Stimulated activated CD8-positive, alpha-beta memory T cell treated with anti-CD3 and anti-CD28 coated beads, Interleukin-15, amount 100 ng/mL, for 24 hours (primary cell): ENCODE measurements around the gene MINAR1.

Source experiments
- DNase-seq: peaks from one replicate; pipeline ENCODE4 v3.0.0-alpha.2; 2020; ENCODE audit warnings: low read depth

MINAR1 gene

DNA sequence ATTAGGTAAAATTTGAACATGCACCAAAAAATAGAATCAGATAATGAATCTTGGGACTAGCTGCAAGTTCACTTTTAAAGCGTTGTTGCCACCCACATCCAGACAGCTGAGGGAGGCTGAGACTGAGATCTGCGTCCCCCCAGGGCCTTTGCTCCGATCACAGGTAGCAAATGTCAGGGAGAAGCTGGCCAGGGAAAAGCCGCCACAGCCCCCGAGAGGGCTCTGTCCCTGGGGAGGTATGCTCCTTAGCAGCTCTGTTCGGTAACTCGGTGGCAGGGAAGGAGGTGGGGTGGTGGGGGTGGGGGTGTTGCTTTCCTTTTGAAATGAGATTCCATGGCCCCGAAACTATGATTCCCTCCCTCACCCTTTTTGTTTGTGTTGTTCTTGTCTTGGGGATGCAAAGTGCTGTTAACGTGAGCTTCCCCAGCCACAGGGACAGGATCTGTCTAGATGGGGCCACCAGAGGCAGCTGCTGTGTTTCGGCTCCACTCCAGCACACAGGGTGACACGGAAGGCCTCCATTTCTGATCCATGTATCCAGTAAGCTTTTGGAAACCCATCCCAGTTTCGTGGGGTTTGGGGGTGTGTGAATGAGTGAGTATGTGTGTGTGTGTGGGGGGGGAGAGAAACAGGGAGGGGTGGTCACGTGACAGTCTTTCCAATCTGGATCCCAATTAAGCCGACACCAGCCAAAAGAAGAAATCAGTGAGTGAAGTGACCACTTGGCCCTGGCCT, 1.1 kb upstream of the MINAR1 start:
- no peak for DNase-seq

DNA sequence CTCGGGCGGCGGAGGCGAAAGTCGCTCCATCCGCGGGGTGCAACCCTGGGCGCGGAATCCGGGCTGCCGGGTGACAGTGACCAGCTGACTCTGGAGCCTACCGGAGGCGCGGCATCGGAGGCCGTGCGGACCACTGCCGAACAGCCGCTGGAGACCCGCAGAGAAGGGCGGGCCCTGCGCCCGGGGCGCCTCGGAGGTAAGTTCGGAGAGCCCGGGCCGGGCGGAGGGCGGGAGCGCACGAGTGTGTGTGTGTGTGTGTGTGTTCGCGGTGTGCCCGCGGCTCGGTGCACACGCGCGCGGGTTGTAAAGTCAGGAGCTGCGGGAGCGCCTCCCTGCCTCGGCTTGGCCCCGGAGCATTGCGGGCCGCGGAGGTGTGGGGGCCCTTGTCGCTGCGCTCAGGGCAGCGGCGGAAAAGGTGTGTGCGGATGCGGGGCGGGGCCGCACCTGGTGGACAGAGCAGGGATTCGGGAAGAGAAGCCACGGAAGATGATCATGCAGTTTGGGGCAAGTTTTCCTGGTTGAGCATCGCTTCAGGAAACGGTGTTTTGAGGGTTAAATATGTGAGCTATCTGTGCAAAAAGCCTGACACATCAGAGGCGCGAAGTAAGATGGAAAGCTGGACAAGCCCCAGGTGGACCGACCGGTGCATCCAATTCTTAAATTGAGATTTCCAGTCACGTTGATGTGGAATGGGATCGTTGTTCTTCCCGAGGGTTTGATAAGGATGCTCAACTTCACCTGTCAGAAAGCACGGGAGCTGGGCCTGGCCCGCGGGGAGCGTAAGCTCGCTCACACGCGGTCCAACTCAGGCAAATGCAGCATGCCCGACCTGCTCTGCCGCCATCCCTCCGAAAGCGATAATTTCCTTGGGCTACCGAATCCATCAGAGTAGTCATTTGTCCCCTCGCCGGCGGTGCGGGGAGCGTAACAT, 474 bp downstream of the MINAR1 start:
- DNase-seq = no peak

DNA sequence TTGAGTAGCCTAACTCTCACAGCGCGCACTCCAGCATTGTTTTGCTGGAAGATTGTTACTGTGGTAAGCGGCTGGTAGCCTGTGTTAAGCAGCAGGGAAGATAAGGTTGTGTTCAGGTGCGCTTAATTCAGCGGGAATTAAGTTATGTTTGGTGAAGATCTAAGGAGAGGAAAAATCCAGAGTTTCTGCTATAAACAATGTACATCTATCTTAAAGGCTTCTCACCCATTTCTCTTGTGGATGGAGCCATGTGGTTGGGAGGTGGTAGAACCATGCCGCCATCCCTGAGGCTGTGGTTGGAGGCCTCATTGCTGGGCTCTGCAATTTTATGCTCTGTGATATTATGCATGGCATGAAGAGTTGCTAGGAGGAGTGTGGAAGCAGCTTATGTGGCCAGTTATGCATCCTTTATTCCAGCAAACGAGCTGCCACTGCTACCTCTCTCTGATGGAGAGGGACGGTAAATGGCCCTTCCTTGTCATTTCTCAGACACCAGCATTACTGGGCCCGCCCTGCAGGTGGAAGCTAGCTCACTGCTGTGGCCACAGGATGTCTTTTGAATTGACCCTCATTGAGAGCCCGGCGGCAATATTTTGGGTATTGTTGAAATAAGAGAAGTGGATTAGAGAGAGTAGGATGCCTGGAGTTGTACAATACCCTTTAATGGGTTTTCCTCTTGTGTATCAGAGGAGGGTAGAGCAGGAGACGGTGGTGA, 1.3 kb downstream of the MINAR1 start:
- no peak for DNase-seq

DNA sequence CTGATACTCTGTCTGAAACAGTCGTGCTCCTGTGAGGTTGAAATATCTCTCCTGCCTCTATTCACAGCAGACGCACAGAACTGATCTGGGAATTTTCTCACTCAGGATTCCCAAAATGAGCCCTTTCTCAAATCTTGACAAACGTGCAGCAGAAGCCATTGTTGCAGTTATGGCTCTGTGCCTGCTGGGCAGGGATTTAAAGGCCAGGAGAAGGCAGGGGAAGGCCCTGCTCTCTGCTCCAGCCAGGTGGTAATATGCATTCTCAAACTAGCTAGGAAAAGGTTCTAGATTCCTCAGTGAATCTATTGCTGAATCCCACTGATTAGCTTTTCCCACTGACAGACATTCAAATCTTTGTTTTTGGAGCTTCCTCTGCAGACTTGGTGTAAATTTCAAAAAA, 2.2 kb downstream of the MINAR1 start:
- DNase-seq = no peak

DNA sequence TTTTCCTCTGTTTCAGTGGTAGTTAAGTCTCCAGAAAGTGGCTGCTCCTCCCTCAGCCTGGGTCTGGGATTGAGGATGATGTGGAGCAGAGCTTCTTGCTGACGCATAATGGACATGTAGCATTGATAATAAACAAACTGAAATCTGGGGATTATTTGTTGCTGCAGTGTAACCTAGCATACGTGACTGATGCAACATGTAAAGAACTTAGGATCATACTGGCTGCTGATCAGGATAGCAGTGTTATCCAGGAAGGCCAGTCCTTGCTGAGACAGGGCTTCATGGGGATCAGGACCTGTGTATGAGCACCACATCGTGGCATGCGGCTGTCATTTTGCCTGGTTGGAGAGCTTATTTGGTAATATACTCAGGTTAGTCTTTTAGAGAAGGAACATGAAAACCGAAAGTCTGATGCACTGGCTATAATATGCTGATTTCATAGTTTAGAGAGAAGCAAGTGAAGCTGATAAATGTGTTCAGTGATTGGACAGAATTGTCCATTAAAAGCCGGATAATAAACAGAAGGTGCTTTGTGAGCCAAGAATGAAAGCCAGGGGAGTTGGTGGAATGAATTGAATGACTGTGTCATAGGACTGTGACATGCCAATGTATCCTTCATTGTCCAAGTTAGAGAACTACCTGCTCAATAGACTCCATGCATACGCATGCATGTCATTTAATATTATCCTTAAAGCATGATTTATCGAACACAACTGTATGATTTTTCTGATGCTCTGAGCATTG, 4.1 kb downstream of the MINAR1 start:
- no peak for DNase-seq

DNA sequence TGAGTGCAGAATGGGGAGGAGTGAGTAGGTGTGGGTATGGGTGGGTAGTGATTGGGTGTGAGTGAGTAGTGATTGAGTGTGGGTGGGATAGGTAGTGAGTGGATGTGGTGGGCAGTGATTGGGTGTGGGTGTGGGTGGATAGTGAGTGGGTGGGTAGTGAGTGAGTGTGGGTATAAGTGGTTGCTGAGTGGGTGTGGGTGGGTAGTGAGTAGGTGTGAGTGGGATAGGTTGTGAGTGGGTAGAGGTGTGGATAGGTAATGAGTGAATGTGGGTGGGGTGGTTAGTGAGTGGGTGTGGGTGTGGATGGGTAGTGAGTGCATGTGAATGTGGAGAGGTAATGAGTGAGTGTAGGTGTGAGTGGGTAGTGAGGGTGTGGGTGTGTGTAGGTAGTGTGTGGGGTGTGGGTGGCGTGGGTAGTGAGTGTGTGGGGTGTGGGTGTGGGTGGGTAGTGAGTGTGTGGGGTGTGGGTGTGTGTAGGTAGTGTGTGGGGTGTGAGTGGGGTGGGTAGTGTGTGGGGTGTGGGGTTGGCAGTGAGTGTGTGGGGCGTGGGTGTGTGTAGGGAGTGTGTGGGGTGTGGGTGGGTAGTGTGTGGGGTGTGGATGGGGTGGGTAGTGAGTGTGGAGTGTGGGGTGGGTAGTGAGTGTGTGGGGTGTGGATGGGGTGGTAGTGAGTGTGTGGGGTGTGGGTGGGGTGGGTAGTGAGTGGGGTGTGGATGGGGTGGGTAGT, 5.3 kb downstream of the MINAR1 start:
- DNase-seq = no peak

DNA sequence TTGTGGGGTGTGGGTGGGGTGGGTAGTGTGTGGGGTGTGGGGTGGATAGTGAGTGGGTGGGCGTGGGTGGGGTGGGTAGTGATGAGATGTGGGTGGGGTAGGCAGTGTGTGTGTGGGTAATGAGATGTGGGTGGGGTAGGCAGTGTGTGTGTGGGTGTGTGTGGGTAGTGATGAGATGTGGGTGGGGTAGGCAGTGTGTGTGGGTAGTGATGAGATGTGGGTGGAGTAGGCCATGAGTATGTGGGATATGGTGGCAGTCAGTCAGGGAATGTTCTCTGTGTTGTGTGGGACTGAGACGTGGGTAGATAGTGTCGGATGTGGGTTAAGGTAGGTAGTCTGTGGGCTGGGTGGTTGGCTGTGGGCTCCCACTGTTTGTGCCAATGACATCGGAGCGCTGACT, 7.1 kb downstream of the MINAR1 start:
- no peak for DNase-seq

DNA sequence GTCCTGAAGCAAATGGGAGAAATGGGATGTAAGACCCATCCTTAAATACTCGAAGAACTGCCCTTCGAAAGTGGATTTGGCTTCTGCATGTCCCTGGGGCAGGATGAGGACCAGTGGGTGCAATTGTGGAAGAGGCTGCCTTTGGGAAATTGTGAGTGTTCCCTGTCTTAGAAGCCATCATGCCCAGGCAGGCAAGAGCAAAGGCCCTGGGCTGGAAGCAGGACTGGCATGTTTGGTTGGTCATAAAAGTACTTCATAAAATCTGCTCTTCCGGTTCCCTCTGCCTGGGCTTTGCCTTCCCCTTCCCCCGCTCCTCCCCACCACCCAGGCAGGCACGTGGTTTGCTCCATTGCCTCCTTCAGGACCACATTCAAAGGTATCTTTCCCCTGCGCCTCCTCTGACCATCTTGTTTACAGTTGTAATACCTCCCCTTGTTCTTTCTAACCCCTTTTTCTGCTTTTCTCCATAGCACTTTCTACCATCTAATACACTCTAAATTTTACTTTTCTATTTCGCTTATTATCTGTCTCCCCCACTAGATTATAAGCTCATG, 8.3 kb downstream of the MINAR1 start:
- no peak for DNase-seq

DNA sequence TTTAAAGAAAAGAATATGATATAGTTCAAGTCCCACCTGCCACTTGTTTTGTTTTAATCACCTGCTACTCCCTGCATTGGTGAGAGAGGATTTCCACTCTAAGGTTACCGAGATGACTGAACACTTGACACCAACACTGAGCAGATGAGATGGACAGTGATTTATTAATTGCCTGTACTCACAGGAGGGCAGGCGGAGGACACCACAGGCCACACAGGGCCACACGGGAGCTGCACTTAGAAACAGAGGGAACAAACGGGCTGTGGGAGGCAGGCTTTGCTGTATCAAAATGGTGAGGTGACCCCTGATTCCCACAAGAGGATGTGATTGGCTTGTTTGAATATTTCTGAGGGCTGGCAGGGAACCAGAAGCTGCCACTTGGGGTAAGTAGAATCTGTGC, 10.8 kb downstream of the MINAR1 start:
- no peak for DNase-seq

DNA sequence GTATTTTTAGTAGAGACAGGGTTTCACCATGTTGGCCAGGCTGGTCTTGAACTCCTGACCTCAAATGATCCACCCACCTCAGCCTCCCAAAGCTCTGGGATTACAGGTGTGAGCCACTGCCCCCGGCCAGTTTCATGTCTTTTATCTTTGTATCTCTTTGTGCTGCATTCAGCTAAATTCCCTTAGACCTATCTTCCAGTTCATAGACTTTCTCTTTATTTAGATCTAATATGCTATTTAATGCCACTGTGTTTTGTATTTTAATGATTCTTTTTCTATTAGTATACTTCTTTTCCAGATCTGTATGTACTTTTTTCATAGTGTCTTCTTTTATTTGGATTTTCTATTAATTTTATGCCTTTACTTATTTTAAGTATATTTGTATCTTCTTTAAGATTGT, 14.9 kb downstream of the MINAR1 start:
- DNase-seq = no peak

DNA sequence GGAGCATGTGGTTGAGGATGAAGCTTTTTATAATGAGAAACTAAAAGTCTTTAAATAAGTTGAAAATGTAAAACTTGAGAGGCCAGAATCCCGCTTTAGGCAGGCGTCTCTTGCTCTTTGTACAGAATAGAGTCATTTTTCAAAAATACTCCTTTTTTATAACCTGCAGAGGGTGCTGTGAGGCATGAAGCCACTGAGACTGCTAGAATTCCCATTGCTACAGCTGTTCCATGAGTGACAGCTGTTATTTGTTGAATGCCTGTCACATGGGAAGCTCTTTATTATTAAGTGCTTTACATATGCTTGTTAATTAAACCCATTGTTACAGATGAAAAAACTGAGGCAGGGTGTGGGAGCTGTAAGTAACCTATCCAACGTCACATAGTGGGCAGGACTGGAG, 18.5 kb downstream of the MINAR1 start:
- DNase-seq = no peak

DNA sequence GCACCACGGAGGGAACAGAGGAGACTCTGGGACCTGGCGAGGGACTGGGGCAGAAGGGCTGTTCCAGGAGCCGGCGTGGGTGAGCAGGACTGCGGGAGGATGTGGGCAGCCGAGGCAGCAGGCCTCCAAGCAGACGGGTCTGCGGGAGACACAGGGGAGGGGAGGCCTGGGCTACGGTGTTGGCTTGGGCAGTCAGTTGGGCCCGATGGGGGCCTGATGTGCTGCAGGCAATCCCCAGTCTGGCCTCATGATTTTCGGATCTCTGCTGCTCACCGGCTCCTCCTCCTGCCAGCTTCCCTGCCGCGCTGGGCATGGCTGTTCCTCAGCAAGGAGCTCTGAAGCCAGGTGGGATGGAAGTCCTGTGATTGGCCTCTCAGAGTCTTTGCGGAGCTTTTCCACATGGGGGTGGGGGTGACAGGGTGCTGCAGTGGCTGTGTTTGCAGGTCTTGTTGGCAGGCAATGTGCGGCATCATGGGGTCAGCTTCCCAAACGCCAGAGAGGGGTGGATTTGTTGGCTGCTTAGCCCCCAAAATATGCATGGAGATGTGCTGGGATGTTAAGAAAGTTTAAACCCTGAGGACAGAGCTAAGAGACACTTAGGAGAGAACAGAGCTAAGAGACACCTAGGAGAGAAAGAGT, 19.3 kb downstream of the MINAR1 start:
- no peak for DNase-seq

DNA sequence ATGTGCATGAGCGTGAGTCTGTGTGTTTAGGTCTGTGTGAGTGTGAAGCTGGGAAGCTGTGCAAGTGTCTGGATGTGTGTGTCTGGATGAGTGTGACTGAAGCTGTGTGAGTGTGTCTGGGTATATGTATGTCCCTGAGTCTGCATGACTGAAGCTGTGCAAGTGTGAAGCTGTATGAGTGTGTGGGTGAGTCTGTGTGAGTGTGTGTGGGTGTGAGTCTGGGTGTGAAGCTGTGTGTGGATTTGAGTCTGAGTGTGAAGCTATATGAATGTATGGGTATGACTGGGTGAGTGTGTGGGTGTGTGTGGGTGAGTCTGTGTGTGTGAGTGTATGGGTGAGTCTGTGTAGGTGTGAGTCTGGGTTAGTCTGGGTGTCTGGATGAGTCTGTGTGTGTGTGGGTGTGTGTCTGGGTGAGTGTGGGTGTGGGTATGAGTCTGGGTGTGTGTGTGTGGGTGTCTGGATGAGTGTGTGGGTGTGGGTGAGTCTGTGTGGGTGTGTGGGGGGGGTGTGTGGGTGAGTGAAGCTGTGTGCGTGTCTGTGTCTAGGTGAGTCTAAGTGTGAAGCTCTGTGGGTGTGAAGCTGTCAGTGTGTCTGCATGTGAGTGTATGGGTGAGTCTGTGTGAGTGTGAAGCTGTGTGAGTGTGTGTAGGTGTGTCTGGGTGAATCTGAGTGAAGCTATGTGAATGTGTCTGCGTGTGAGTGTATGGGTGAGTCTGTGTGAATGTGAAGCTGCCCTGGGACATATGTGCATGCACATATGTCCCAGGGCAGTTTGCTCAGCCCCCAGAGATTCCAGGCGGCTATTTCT, 20.3 kb downstream of the MINAR1 start:
- no peak for DNase-seq

DNA sequence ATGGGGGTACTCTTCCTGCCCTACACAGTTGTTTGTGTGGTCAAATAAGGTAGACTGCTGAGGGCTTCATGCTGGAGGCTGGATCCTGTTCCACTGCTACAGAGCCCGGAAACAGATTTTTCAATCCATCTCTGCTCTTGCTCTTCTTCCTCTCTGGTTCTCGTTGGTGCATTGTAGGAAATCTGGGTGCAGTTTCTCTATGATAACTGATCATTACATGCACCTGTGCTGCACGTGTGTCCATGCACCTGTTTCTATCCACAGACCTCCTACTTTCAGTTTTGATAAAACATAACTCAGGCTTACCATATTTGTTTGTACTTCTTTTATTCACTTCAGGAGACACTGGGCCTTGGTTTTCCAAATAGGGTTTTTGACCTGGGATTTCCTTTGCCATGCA, 21.3 kb downstream of the MINAR1 start:
- no peak for DNase-seq

DNA sequence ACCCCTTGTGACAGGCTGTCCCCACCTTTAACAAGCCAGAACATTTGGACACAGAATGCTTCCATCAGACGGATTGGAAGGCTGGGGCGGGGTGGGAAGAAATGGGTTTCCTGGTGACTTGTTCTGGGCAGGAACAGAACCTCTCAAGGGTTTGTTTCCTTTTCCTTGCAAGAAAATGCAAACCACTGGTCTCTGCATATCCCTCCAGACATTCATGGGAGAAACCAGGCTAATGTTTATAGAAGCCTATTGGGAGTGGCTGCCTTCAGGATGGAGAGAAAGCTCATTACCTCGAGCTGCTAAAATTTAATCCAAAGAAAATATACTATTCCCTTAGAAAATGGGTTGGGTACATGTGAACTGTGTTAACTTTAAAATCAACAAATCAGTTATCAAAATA, 21.9 kb downstream of the MINAR1 start:
- DNase-seq = no peak

DNA sequence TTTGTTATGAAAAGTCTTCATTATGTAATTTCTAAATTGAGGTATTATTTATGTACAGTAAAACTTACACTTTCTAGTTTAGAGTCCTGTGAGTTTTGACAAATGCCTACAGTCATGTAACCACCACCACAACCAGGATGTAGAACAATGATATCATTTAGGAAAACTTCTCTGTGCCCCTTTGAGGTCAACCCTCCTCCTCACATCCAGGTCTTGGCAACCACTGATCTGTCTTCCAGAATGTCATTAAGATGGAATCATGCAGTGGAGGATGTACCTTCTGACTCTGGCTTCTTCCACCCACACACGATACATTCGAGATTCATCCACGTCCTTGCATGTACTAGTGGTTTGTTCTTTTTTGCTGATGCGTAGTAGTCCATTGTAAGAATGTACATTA, 23.2 kb downstream of the MINAR1 start:
- no peak for DNase-seq

DNA sequence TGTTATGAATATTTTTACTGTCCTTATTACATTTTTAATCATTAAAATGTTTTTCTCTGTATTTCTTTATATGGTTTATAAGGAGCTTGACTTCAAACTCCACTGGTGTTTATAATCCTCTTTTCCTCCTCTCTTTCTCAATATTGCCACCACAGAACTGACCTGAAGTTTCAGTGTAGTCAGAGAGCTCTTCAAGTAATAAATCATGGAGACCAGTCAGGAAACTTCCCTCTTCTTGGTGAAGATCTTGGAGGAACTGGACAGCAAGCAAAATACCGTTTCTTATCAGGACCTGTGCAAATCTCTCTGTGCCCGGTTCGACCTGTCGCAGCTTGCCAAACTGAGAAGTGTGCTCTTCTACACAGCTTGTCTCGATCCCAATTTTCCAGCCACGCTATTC, 23.8 kb downstream of the MINAR1 start:
- DNase-seq = no peak

DNA sequence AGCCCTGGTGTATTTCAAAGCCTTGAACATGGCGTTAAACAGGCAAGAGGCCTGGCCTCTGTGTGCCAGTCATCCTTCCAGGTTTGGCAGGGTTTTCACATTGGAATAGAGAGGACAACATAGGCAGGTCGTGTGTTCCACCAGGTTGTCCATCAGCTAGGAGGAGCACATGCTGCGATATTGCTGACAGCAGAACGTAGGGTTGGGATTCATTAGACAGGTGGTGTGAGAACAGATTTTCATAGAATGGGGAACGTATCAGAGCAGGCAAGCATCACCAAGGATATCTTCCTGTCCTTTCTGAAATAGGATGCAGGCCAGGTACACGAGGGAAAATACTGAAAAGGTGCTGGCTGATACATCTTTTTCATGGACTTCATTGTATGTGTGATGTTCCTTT, 26.4 kb downstream of the MINAR1 start:
- DNase-seq = no peak

DNA sequence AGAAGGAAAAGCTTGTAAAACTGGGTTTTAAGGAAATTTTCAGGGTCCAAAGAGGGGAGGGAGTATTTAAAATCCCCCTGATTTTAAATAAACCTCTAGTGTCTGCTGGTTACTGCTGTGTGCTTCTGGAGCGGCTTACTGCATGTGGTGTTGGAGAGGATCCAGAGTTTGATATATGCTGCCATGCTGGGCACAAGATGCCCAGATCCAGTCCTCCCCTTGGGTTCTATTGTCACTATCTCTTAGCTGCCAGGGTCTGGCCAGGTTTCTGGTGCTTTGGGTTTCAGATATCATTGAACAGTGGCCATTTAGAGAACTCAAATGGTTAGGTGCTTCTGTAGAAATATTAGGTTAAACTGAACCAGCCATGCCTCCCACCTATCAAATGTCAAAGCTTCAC, 27.5 kb downstream of the MINAR1 start:
- DNase-seq = no peak
